WTC11 (cell line): ENCODE measurements around the gene GLI2. TPM values are rescaled to one million over a fixed set of nuclear protein-coding genes. Genes with fewer than 3 reads are reported as not detected.

Experiments
- ATAC-seq: fragments of 200-7000 bp; cut with Tn5 transposase; 2 replicates; pipeline ENCODE4 v1.10.0; 2021; ENCODE audit warnings: mild to moderate bottlenecking, moderate library complexity
- CTCF ChIA-PET: fragments of 300-600 bp; sonication (Branson Sonifier 250); formaldehyde crosslinking; loops from one replicate; lab custom pipeline; 2021; ENCODE audit warnings: antibody characterized with exemption; lab: Charles Lee
- POLR2A ChIA-PET: fragments of 350-600 bp; sonication (Branson Sonifier 250); formaldehyde crosslinking; loops from one replicate; lab custom pipeline; 2021; ENCODE audit warnings: antibody characterized with exemption; lab: Charles Lee
- DNase-seq: peaks from one replicate; pipeline ENCODE4 v3.0.0; 2021; ENCODE audit warnings: low spot score
- H3K27ac Mint-ChIP-seq: 2 replicates; pipeline ENCODE4 v1.8.0; 2021; ENCODE audit warnings: mixed read lengths
- H3K27me3 Mint-ChIP-seq: 2 replicates; pipeline ENCODE4 v1.8.0; 2021; ENCODE audit warnings: low read depth, mild to moderate bottlenecking, moderate library complexity, mixed read lengths
- H3K36me3 Mint-ChIP-seq: 2 replicates; pipeline ENCODE4 v1.8.0; 2021; ENCODE audit warnings: mixed read lengths
- H3K4me1 Mint-ChIP-seq: 2 replicates; pipeline ENCODE4 v1.8.0; 2022; ENCODE audit warnings: mixed read lengths
- H3K4me3 Mint-ChIP-seq: 2 replicates; pipeline ENCODE4 v1.8.0; 2021; ENCODE audit warnings: mild to moderate bottlenecking, moderate library complexity, mixed read lengths
- H3K9me3 Mint-ChIP-seq: 2 replicates; pipeline ENCODE4 v1.8.0; 2021; ENCODE audit warnings: mixed read lengths
- ARID4B ChIP-seq: sonication (generic); formaldehyde crosslinking; IDR thresholded peaks from 2 replicates; pipeline ENCODE4 v1.8.0; 2023; ENCODE audit warnings: missing genetic modification reagents, mild to moderate bottlenecking, borderline replicate concordance
- ESRRA ChIP-seq: sonication (generic); formaldehyde crosslinking; IDR thresholded peaks from 2 replicates; pipeline ENCODE4 v1.8.1; 2022; ENCODE audit warnings: mild to moderate bottlenecking, missing genetic modification reagents, borderline replicate concordance
- JAZF1 ChIP-seq: fragments of 250-450 bp; sonication (Bioruptor Pico); IDR thresholded peaks from 2 replicates; pipeline ENCODE4 v1.9.0; 2021; ENCODE audit warnings: moderate library complexity, mild to moderate bottlenecking, inconsistent platforms
- KAT7 ChIP-seq: sonication (generic); formaldehyde crosslinking; IDR thresholded peaks from 2 replicates; pipeline ENCODE4 v1.8.1; 2023; ENCODE audit warnings: missing genetic modification reagents, mild to moderate bottlenecking, borderline replicate concordance
- MYBL2 ChIP-seq: sonication (generic); formaldehyde crosslinking; IDR thresholded peaks from 2 replicates; pipeline ENCODE4 v1.8.1; 2023; ENCODE audit warnings: mild to moderate bottlenecking, moderate library complexity, missing genetic modification reagents
- NR2C2 ChIP-seq: sonication (generic); formaldehyde crosslinking; IDR thresholded peaks from 2 replicates; pipeline ENCODE4 v1.8.0; 2022; ENCODE audit warnings: mild to moderate bottlenecking, missing genetic modification reagents
- PRDM15 ChIP-seq: sonication (generic); formaldehyde crosslinking; IDR thresholded peaks from 2 replicates; pipeline ENCODE4 v1.8.0; 2022; ENCODE audit warnings: missing genetic modification reagents
- SMAD4 ChIP-seq: sonication (generic); formaldehyde crosslinking; IDR thresholded peaks from 2 replicates; pipeline ENCODE4 v1.8.0; 2022; ENCODE audit warnings: mild to moderate bottlenecking, missing genetic modification reagents
- STAT6 ChIP-seq: sonication (generic); formaldehyde crosslinking; conservative IDR thresholded peaks from 2 replicates; pipeline ENCODE4 v1.8.1; 2023; ENCODE audit warnings: mild to moderate bottlenecking, low read depth, missing genetic modification reagents, moderate library complexity
- TEAD4 ChIP-seq: sonication (generic); formaldehyde crosslinking; IDR thresholded peaks from 2 replicates; pipeline ENCODE4 v1.8.0; 2022; ENCODE audit warnings: mild to moderate bottlenecking, missing genetic modification reagents
- TP53 ChIP-seq: sonication (generic); formaldehyde crosslinking; IDR thresholded peaks from 2 replicates; pipeline ENCODE4 v1.8.1; 2023; ENCODE audit warnings: mild to moderate bottlenecking, missing genetic modification reagents
- ZBTB21 ChIP-seq: sonication (generic); formaldehyde crosslinking; IDR thresholded peaks from 2 replicates; pipeline ENCODE4 v1.8.1; 2023; ENCODE audit warnings: mild to moderate bottlenecking, missing genetic modification reagents, borderline replicate concordance
- ZNF416 ChIP-seq: fragments of 250-450 bp; sonication (Bioruptor Pico); IDR thresholded peaks from 2 replicates; pipeline ENCODE4 v1.9.0; 2021; ENCODE audit warnings: mild to moderate bottlenecking, inconsistent platforms
- ZNF423 ChIP-seq: fragments of 250-450 bp; sonication (Bioruptor Pico); IDR thresholded peaks from 2 replicates; pipeline ENCODE4 v2.1.2; 2022; ENCODE audit warnings: mild to moderate bottlenecking, moderate library complexity
- ZSCAN18 ChIP-seq: fragments of 250-450 bp; sonication (Bioruptor Pico); IDR thresholded peaks from 2 replicates; pipeline ENCODE4 v2.1.2; 2022; ENCODE audit warnings: mild to moderate bottlenecking, moderate library complexity
- total RNA-seq: library from RNA; stranded (reverse); gene quantifications from 3 replicates; pipeline ENCODE4 v1.2.3, GENCODE V29; 2021
- TF ChIP-seq, protein P1 (sequence below): sonication (generic); formaldehyde crosslinking; IDR thresholded peaks from 2 replicates; pipeline ENCODE4 v1.8.0; 2023; ENCODE audit warnings: missing genetic modification reagents
- TF ChIP-seq, protein P2 (sequence below): sonication (generic); formaldehyde crosslinking; IDR thresholded peaks from 2 replicates; pipeline ENCODE4 v1.8.0; 2022; ENCODE audit warnings: mild to moderate bottlenecking, missing genetic modification reagents

Gene GLI2
- total RNA-seq, 1 experiment from 2014 or later: 60.9 TPM

DNA sequence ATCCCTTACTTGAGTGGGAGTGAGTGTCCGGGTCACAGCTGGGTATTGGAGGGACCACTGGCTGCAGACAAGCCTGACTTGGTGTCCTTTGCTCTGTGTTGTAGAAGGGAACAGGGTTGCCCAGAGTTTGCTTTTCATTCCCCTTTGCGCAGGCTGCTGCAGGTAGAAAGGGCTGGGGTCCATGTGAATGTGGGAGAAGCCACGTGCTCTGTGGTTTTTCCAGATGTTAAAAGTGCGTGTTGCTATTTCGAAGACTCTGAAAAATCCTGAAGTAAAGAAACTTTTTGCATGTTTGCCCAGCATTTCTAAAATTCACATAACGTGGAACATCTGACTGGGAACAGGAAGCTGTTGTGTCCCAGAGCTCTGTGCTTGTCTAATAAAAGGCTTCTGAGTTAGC is 28.8 kb downstream of the GLI2 start:
- no peak for DNase-seq

More for the DNA sequence above, 28.8 kb downstream of the GLI2 start:
- no peaks in the 10 kb centered on the region for H3K27me3 Mint-ChIP-seq
- CTCF ChIA-PET: interaction anchor here (1.6 to 2.2 kb wide), 2 partner anchors 27 to 68 kb away, joined by 7 to 8 read pairs; no protein-coding TSS in a partner anchor
- no peaks in the 10 kb centered on the region for H3K36me3 Mint-ChIP-seq
- H3K4me1 Mint-ChIP-seq: peaks cover 73% of the 10 kb centered on the region
- no peaks in the 10 kb centered on the region for H3K9me3 Mint-ChIP-seq
- peak overlapping the region; percentile 57 for H3K27ac Mint-ChIP-seq
- TF ChIP-seq TEAD4 (no peak), ZSCAN18 (CRISPR knock-in tag) (no peak), ESRRA (no peak), TP53 (no peak), KAT7 (CRISPR knock-in tag) (no peak), ZNF423 (CRISPR knock-in tag) (no peak), PRDM15 (CRISPR knock-in tag) (no peak), ZNF416 (CRISPR knock-in tag) (no peak), STAT6 (CRISPR knock-in tag) (no peak), SMAD4 (CRISPR knock-in tag) (no peak), MYBL2 (CRISPR knock-in tag) (no peak), ARID4B (no peak), JAZF1 (CRISPR knock-in tag) (no peak), NR2C2 (no peak), ZBTB21 (CRISPR knock-in tag) (no peak)
- TF ChIP-seq, protein P1, sequence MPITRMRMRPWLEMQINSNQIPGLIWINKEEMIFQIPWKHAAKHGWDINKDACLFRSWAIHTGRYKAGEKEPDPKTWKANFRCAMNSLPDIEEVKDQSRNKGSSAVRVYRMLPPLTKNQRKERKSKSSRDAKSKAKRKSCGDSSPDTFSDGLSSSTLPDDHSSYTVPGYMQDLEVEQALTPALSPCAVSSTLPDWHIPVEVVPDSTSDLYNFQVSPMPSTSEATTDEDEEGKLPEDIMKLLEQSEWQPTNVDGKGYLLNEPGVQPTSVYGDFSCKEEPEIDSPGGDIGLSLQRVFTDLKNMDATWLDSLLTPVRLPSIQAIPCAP (CRISPR knock-in tag): no peak
- TF ChIP-seq, protein P2, sequence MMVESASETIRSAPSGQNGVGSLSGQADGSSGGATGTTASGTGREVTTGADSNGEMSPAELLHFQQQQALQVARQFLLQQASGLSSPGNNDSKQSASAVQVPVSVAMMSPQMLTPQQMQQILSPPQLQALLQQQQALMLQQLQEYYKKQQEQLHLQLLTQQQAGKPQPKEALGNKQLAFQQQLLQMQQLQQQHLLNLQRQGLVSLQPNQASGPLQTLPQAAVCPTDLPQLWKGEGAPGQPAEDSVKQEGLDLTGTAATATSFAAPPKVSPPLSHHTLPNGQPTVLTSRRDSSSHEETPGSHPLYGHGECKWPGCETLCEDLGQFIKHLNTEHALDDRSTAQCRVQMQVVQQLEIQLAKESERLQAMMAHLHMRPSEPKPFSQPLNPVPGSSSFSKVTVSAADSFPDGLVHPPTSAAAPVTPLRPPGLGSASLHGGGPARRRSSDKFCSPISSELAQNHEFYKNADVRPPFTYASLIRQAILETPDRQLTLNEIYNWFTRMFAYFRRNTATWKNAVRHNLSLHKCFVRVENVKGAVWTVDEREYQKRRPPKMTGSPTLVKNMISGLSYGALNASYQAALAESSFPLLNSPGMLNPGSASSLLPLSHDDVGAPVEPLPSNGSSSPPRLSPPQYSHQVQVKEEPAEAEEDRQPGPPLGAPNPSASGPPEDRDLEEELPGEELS (CRISPR knock-in tag): no peak
- TF ChIP-seq, all 79 proteins: peak for 0
- no peak overlapping the region for H3K4me3 Mint-ChIP-seq
- no peak for ATAC-seq
- POLR2A ChIA-PET: no interaction called here
